A673 (cell line): ENCODE measurements around the gene TAF11L7.
"Not testable (repeated sequence)": the region's sequence is repeated elsewhere in the genome, so short reads cannot be mapped to it uniquely, and the experiment has no call there.

Source experiments
- CTCF ChIP-seq: fragments of 300-800, 200-600 bp; sonication (generic); conservative IDR thresholded peaks from 2 replicates; pipeline ENCODE4 v1.5.1; 2017; ENCODE audit warnings: low read depth, mild to moderate bottlenecking, antibody characterized with exemption, low read length, moderate library complexity, mixed read lengths
- EZH2 ChIP-seq: fragments of 200-600 bp; sonication (generic); IDR thresholded peaks from 2 replicates; pipeline ENCODE4 v1.6.1; 2017; ENCODE audit warnings: borderline replicate concordance, low read depth, mild to moderate bottlenecking, mixed read lengths, antibody characterized with exemption, low read length; ENCODE audit not compliant: poor library complexity, severe bottlenecking

DNA sequence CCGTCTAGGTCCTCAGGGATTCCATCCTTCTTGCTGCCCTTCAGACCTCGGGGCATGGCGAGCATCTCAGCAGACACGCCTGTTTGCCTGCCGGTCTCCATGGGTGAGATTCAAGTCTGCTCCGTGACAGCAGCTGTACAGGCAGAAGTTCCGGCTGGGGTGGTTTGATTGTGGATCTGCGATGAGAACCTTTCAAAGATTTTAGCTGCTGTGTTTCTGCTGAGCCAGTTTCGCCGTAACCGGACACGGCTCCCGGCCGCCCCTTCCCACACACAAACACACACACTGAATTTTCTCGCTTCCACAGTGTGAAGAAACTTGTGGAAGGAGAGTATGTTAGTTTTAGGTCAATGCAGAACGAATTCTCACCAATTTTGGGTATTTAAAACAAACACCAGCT, at the start of gene TAF11L7:
- TF ChIP-seq CTCF, EZH2: not testable (repeated sequence)
